Spleen (tissue), 7 donors: ENCODE data around the gene TIMM29.

Source experiments
- CTCF ChIP-seq, 11 experiments: fragments of 200-600 bp in 7 of 11; fragments of 450-650 bp in 4 of 11; sonication (generic) in 4 of 11; IDR thresholded peaks in 8 of 11; conservative IDR thresholded peaks in 3 of 11; 1 replicate in 7 of 11; 2 replicates in 4 of 11; pipeline versions ENCODE4 v1.4.0 to v1.8.0; 2016 to 2021; ENCODE audit warnings: antibody characterized with exemption in 11 of 11, inconsistent platforms in 4 of 11, mild to moderate bottlenecking in 1 of 11
- POLR2A ChIP-seq, 3 donors: fragments of 450-650 bp; IDR thresholded peaks; one replicate each; pipeline ENCODE4 v1.5.1; 2017; ENCODE audit warnings: antibody characterized with exemption in 3 of 3, mild to moderate bottlenecking in 1 of 3
- donor health status: DM: no; HTN: no; CAD: no; lungs with moderate emphysema.
- donor health status: DM: no; HTN: no; CAD: no.
- donor health status: DM: no; HTN: no; CAD: no.

- no peak for TF ChIP-seq CTCF (IDR thresholded peaks at IDR 0.05 in 8 of 11, conservative IDR thresholded peaks at IDR 0.05 in 3 of 11)
- TF ChIP-seq POLR2A (IDR thresholded peaks at IDR 0.05) = no peak
These were observed 665 bp upstream of the TIMM29 start for GRCh38 chr19:10927730-10928562.
